ENCODE results near the gene WDR49.

Gene WDR49

GRCh38 chr3:167450675-167451074 lies 203.1 kb downstream of the WDR49 start:
- Histone ChIP-seq H3K4me3 (ENCODE audit: low read depth in 1 of 2, low read length in 1 of 2) (no peak overlapping the region), H3K9me3 (no peaks in the 10 kb centered on the region), H3K27ac (no peak overlapping the region), H3K27me3 (no peaks in the 10 kb centered on the region), H3K36me3 (no peaks in the 10 kb centered on the region), H3K4me1 (ENCODE audit: control insufficient read depth in 1 of 2, insufficient read depth in 1 of 2, low read depth in 1 of 2, low read length in 1 of 2) (no peaks in the 10 kb centered on the region)
- no peak for TF ChIP-seq CTCF (IDR thresholded peaks at IDR 0.05)

GRCh38 chr3:167450195-167450594 lies 203.5 kb downstream of the WDR49 start:
- Histone ChIP-seq H3K4me3 (ENCODE audit: low read depth in 1 of 2, low read length in 1 of 2) (no peak overlapping the region), H3K27ac (no peak overlapping the region), H3K27me3 (no peaks in the 10 kb centered on the region), H3K36me3 (no peaks in the 10 kb centered on the region), H3K9me3 (no peaks in the 10 kb centered on the region), H3K4me1 (ENCODE audit: control insufficient read depth in 1 of 2, insufficient read depth in 1 of 2, low read depth in 1 of 2, low read length in 1 of 2) (no peaks in the 10 kb centered on the region)
- no peak for TF ChIP-seq CTCF (IDR thresholded peaks at IDR 0.05)

- H3K9me3 ChIP-seq: no peaks in the 10 kb centered on the region
- TF ChIP-seq CTCF (IDR thresholded peaks at IDR 0.05): no peak
- H3K4me3 ChIP-seq (ENCODE audit: low read depth in 1 of 2, low read length in 1 of 2): no peak overlapping the region
- no peaks in the 10 kb centered on the region for H3K4me1 ChIP-seq (ENCODE audit: control insufficient read depth in 1 of 2, insufficient read depth in 1 of 2, low read depth in 1 of 2, low read length in 1 of 2)
- H3K27me3 ChIP-seq: no peaks in the 10 kb centered on the region
- no peak overlapping the region for H3K27ac ChIP-seq
- no peaks in the 10 kb centered on the region for H3K36me3 ChIP-seq
Observed at GRCh38 chr3:167445491-167445890, 208.3 kb downstream of the WDR49 start.

GRCh38 chr3:167441256-167441655 lies 212.5 kb downstream of the WDR49 start:
- Histone ChIP-seq H3K27me3 (no peaks in the 10 kb centered on the region), H3K4me1 (ENCODE audit: control insufficient read depth in 1 of 2, insufficient read depth in 1 of 2, low read depth in 1 of 2, low read length in 1 of 2) (no peaks in the 10 kb centered on the region), H3K27ac (no peak overlapping the region), H3K4me3 (ENCODE audit: low read depth in 1 of 2, low read length in 1 of 2) (no peak overlapping the region), H3K9me3 (no peaks in the 10 kb centered on the region), H3K36me3 (no peaks in the 10 kb centered on the region)
- TF ChIP-seq CTCF (IDR thresholded peaks at IDR 0.05): no peak

GRCh38 chr3:167437428-167438139 lies 216.2 kb downstream of the WDR49 start:
- H3K27ac ChIP-seq: no peak overlapping the region
- no peaks in the 10 kb centered on the region for H3K9me3 ChIP-seq
- no peaks in the 10 kb centered on the region for H3K27me3 ChIP-seq
- H3K4me3 ChIP-seq (ENCODE audit: low read depth in 1 of 2, low read length in 1 of 2): no peak overlapping the region
- no peak for TF ChIP-seq CTCF (IDR thresholded peaks at IDR 0.05)
- no peaks in the 10 kb centered on the region for H3K4me1 ChIP-seq (ENCODE audit: control insufficient read depth in 1 of 2, insufficient read depth in 1 of 2, low read depth in 1 of 2, low read length in 1 of 2)
- H3K36me3 ChIP-seq: no peaks in the 10 kb centered on the region
